Right lobe of liver (tissue), 6 donors: ENCODE data around the gene KRTAP5-1. TPM values are rescaled to one million over a fixed set of nuclear protein-coding genes. Genes with fewer than 3 reads are reported as not detected.

ENCODE experiments used
- ATAC-seq, 4 donors: fragments of 200-7000 bp; cut with Tn5 transposase; one replicate each; pipeline ENCODE4 v1.9.1; 2020; ENCODE audit warnings: mild to moderate bottlenecking in 4 of 4, moderate library complexity in 4 of 4
- DNase-seq, 3 donors: peaks; one replicate each; pipeline ENCODE4 v3.0.0-alpha.2; 2020
- H3K27ac ChIP-seq, 3 donors: fragments of 200-600 bp; one replicate each; pipeline ENCODE4 v1.8.0; 2022
- H3K27me3 ChIP-seq, 2 donors: fragments of 200-600 bp; one replicate each; pipeline ENCODE4 v1.8.0; 2022
- H3K36me3 ChIP-seq, 4 donors: fragments of 200-600 bp; sonication (generic) in 1 of 4; one replicate each; pipeline versions ENCODE4 v1.5.1 to v1.8.0; 2017 to 2022; ENCODE audit warnings: control low read depth in 1 of 4
- H3K4me1 ChIP-seq, 4 donors: fragments of 200-600 bp; sonication (generic) in 1 of 4; one replicate each; pipeline versions ENCODE4 v1.5.1 to v1.8.0; 2017 to 2022; ENCODE audit warnings: control low read depth in 1 of 4
- H3K4me3 ChIP-seq, 3 donors: fragments of 200-600 bp; one replicate each; pipeline ENCODE4 v1.8.0; 2022
- H3K9me3 ChIP-seq, 4 donors: fragments of 200-600 bp; sonication (generic) in 1 of 4; one replicate each; pipeline versions ENCODE4 v1.5.1 to v1.8.0; 2017 to 2022; ENCODE audit warnings: control low read depth in 1 of 4
- CTCF ChIP-seq, 4 donors: fragments of 200-600 bp in 3 of 4; fragments of 450-650 bp in 1 of 4; IDR thresholded peaks; one replicate each; pipeline versions ENCODE4 v1.5.1 to v1.8.0; 2016 to 2022; ENCODE audit warnings: antibody characterized with exemption in 4 of 4, mild to moderate bottlenecking in 2 of 4
- POLR2A ChIP-seq: fragments of 450-650 bp; IDR thresholded peaks from one replicate; pipeline ENCODE4 v1.6.1; 2017; ENCODE audit warnings: antibody characterized with exemption, mild to moderate bottlenecking
- WGBS: methylation state at CpG from one replicate; pipeline ENCODE4 v1.1.6; 2018; ENCODE audit warnings: low coverage, low lambda C conversion rate; ENCODE audit not compliant: insufficient coverage; ENCODE audit errors: missing lambda C conversion rate; 5-methylcytosine and 5-hydroxymethylcytosine counted together
- intact Hi-C, 2 donors: fragments of 100-400 bp; cut with DNase I; formaldehyde crosslinking; loops; one replicate each; pipeline versions ENCODE4 v1.11.2 to v1.14.1; 2022
- total RNA-seq, 6 experiments: library from RNA; depleted of rRNA in 2 of 6; stranded (reverse); fragments of >200 nt in 2 of 6; fragmentation: NEBNext Ultra II Directional in 3 of 6; extraction: Animal tissue kit (Norgen Biotek cat#: 25700) in 3 of 6; gene quantifications; one replicate each; pipeline versions ENCODE4 v1.1.0 to v1.2.4, GENCODE V29; 2016 to 2023
- donor health status: DM: no; HTN: yes; CAD: no.
- donor health status: DM: no; HTN: no; CAD: no.
- donor health status: DM: no; HTN: no; CAD: no.
- donor health status: DM: no; HTN: yes; CAD: no.
- donor health status: DM: no; HTN: yes; CAD: no.

The KRTAP5-1 gene
- total RNA-seq, 6 experiments from 2014 or later, result not detected

GRCh38 chr11:1548221-1549070 is 36.6 kb downstream of the KRTAP5-1 start:
- WGBS, result 5% methylated on average over 14 of the region's 34 CpGs
- Histone ChIP-seq H3K9me3 (no peaks in the 10 kb centered on the region), H3K36me3 (no peaks in the 10 kb centered on the region), H3K27me3 (peaks cover 0 to 5% of the 10 kb centered on the region in 2 donors), H3K27ac (no peak overlapping the region), H3K4me3 (no peak overlapping the region), H3K4me1 (peaks cover 0 to 23% (median 0%) of the 10 kb centered on the region in 4 donors)
- intact Hi-C loops, result loop anchor here in 1 of 2 donors (10.0 kb wide), 1 partner anchor 86 kb away; no protein-coding TSS in a partner anchor
- ATAC-seq, result peak; percentile 77 to 86 (median 80)
- peak; percentile 79 to 87 (median 80) for DNase-seq
- TF ChIP-seq CTCF (IDR thresholded peaks at IDR 0.05), result no peak
- TF ChIP-seq POLR2A, result peak; percentile 52

GRCh38 chr11:1547467-1548098 is 37.5 kb downstream of the KRTAP5-1 start:
- no peak for TF ChIP-seq POLR2A
- TF ChIP-seq CTCF (IDR thresholded peaks at IDR 0.05), result no peak
- Histone ChIP-seq H3K9me3 (no peaks in the 10 kb centered on the region), H3K27me3 (peaks cover 0 to 5% of the 10 kb centered on the region in 2 donors), H3K4me3 (no peak overlapping the region), H3K27ac (no peak overlapping the region), H3K36me3 (no peaks in the 10 kb centered on the region), H3K4me1 (peaks cover 0 to 23% (median 0%) of the 10 kb centered on the region in 4 donors)
- ATAC-seq (peak in 1 of 4 donors; percentile 3), DNase-seq (no peak)
- 8% methylated on average over 10 of the region's 33 CpGs for WGBS
- intact Hi-C loops, result loop anchor here in 1 of 2 donors (10.0 kb wide), 1 partner anchor 87 kb away; no protein-coding TSS in a partner anchor

- H3K27me3 ChIP-seq, result peaks cover 0 to 5% of the 10 kb centered on the region in 2 donors
- 0% methylated on average over 1 of the region's 106 CpGs for whole genome bisulfite sequencing
- no peak for TF ChIP-seq POLR2A
- TF ChIP-seq CTCF (IDR thresholded peaks at IDR 0.05), result peak; percentile 60 to 83 (median 72)
- H3K27ac ChIP-seq, result no peak overlapping the region
- peaks cover 0 to 23% (median 0%) of the 10 kb centered on the region in 4 donors for H3K4me1 ChIP-seq
- intact Hi-C loops, result loop anchor here in 1 of 2 donors (10.0 kb wide), 1 partner anchor 88 kb away; no protein-coding TSS in a partner anchor
- DNase-seq (peak in 1 of 3 donors; percentile 56), ATAC-seq (peak; percentile 47 to 57 (median 52))
- H3K36me3 ChIP-seq, result no peaks in the 10 kb centered on the region
- no peaks in the 10 kb centered on the region for H3K9me3 ChIP-seq
- peak overlapping the region in 1 of 3 donors; percentile 26 for H3K4me3 ChIP-seq
Observed at GRCh38 chr11:1546536-1547466, 38.3 kb downstream of the KRTAP5-1 start.

- Histone ChIP-seq H3K27me3 (peaks cover 0 to 5% of the 10 kb centered on the region in 2 donors), H3K27ac (no peak overlapping the region), H3K4me1 (peaks cover 0 to 23% (median 0%) of the 10 kb centered on the region in 4 donors), H3K9me3 (no peaks in the 10 kb centered on the region), H3K36me3 (no peaks in the 10 kb centered on the region), H3K4me3 (no peak overlapping the region)
- ATAC-seq (no peak), DNase-seq (no peak)
- no peak for TF ChIP-seq POLR2A
- TF ChIP-seq CTCF (IDR thresholded peaks at IDR 0.05), result no peak
- WGBS, result 19% methylated on average over 5 of the region's 18 CpGs
- intact Hi-C loops, result loop anchor here in 1 of 2 donors (10.0 kb wide), 1 partner anchor 89 kb away; no protein-coding TSS in a partner anchor
Observed at GRCh38 chr11:1546077-1546535, 39.0 kb downstream of the KRTAP5-1 start.
